ENCODE measurements around the gene LSM10. TPM values are rescaled to one million over a fixed set of nuclear protein-coding genes. Genes with fewer than 3 reads are reported as not detected.

Gene LSM10
- total RNA-seq, 1 experiment from 2014 or later = 42.2 TPM

GRCh38 chr1:36406440-36406839, 8.7 kb upstream of the LSM10 start:
- Histone ChIP-seq H3T11ph (ENCODE audit: low read length) (no peak overlapping the region), H3K4me1 (ENCODE audit: insufficient read depth, low read length) (no peaks in the 10 kb centered on the region), H3K9ac (ENCODE audit: extremely low read depth, insufficient read length, low read length) (no peak overlapping the region), H2AFZ (ENCODE audit: low read length) (no peak overlapping the region), H3K4me2 (ENCODE audit: insufficient read depth, insufficient read length, low read length) (no peak overlapping the region), H3K23ac (ENCODE audit: insufficient read length, low read depth, low read length) (no peak overlapping the region), H2BK5ac (ENCODE audit: insufficient read length, low read length) (no peak overlapping the region), H2BK12ac (ENCODE audit: insufficient read length, low read depth, low read length) (no peak overlapping the region), H3K79me1 (ENCODE audit: insufficient read depth, low read depth, low read length, poor library complexity, severe bottlenecking) (no peaks in the 10 kb centered on the region), H3K27me3 (ENCODE audit: insufficient read depth, low read length) (no peaks in the 10 kb centered on the region), H2BK20ac (ENCODE audit: low read depth, low read length, poor library complexity, severe bottlenecking) (no peak overlapping the region), H3K4ac (ENCODE audit: low read depth, low read length) (no peak overlapping the region), H3K18ac (ENCODE audit: insufficient read length, low read depth, low read length) (no peak overlapping the region), H2AK5ac (ENCODE audit: insufficient read length, low read length) (no peak overlapping the region), H4K91ac (ENCODE audit: insufficient read length, low read depth, low read length) (no peak overlapping the region), H3K27ac (ENCODE audit: insufficient read length, low read depth, low read length) (no peak overlapping the region), H3K9me3 (ENCODE audit: control insufficient read depth, low read depth, low read length) (no peaks in the 10 kb centered on the region), H3K23me2 (ENCODE audit: insufficient read length, low read depth, low read length, poor library complexity, severe bottlenecking) (peaks cover 3% of the 10 kb centered on the region), H3K79me2 (ENCODE audit: insufficient read depth, low read length) (no peaks in the 10 kb centered on the region), H2BK15ac (ENCODE audit: low read depth, low read length) (no peak overlapping the region), H4K20me1 (ENCODE audit: control insufficient read depth, insufficient read depth, insufficient read length) (no peaks in the 10 kb centered on the region), H2BK120ac (ENCODE audit: low read depth, low read length, poor library complexity, severe bottlenecking) (no peak overlapping the region), H3K56ac (ENCODE audit: insufficient read length, low read depth, low read length) (no peak overlapping the region), H3K14ac (ENCODE audit: insufficient read depth, low read length) (no peak overlapping the region), H4K8ac (replicated peaks; ENCODE audit: insufficient read length, low read depth, low read length) (no peak overlapping the region), H4K5ac (ENCODE audit: insufficient read length, low read depth, low read length) (no peak overlapping the region)
- Mint-ChIP-seq H3K27me3 (ENCODE audit: low read depth) (no peaks in the 10 kb centered on the region), H3K36me3 (ENCODE audit: insufficient read depth in 1 of 3, low read depth in 3 of 3) (peaks cover 4 to 18% (median 18%) of the 10 kb centered on the region in 3 experiments), H3K4me1 (peaks cover 7 to 8% of the 10 kb centered on the region in 2 experiments; a peak in 3 of 4 replicates), H3K27ac (peak overlapping the region in 1 of 3 experiments; percentile 47; a peak in 2 of 7 replicates), H3K9me3 (no peaks in the 10 kb centered on the region), H3K4me3 (no peak overlapping the region)
- WGBS (ENCODE audit: extremely low coverage, insufficient read length, low lambda C conversion rate) = no CpG with 5 or more reads among the region's 1 CpG
- no peak for TF ChIP-seq CTCF (conservative IDR thresholded peaks at IDR 0.05)
- no peak for DNase-seq
